Astrocyte (in vitro differentiated cells and primary cell): Measurements from ENCODE around the gene PFKFB2. TPM values are rescaled to one million over a fixed set of nuclear protein-coding genes. Genes with fewer than 3 reads are reported as not detected.
"Not testable (repeated sequence)": the region's sequence is repeated elsewhere in the genome, so short reads cannot be mapped to it uniquely, and the experiment has no call there.

Source experiments
- DNase-seq: peaks from one replicate; pipeline ENCODE4 v3.0.0-alpha.2; 2010; ENCODE audit warnings: low read depth
- FAIRE-seq: peaks from 2 replicates; lab custom pipeline; 2011; peaks lifted over from hg19 to GRCh38; lab: Jason Lieb, UNC
- H2AFZ ChIP-seq: 2 replicates; pipeline ENCODE4 v1.6.0; 2012; ENCODE audit warnings: low read depth, low read length, inconsistent platforms
- H3K27ac ChIP-seq: 2 replicates; pipeline ENCODE4 v1.5.1; 2011; ENCODE audit warnings: low read depth, low read length, inconsistent platforms
- H3K27me3 ChIP-seq: 2 replicates; pipeline ENCODE4 v1.6.0; 2011; ENCODE audit warnings: low read length, inconsistent platforms; ENCODE audit not compliant: insufficient read depth
- H3K36me3 ChIP-seq: 2 replicates; pipeline ENCODE4 v1.5.1; 2011; ENCODE audit warnings: low read length, inconsistent platforms; ENCODE audit not compliant: insufficient read depth
- H3K4me1 ChIP-seq: 2 replicates; pipeline ENCODE4 v1.5.1; 2011; ENCODE audit warnings: low read length, inconsistent platforms; ENCODE audit not compliant: insufficient read depth
- H3K4me2 ChIP-seq: 2 replicates; pipeline ENCODE4 v1.6.0; 2012; ENCODE audit warnings: low read length, inconsistent platforms
- H3K4me3 ChIP-seq: 2 replicates; pipeline ENCODE4 v1.5.1; 2011; ENCODE audit warnings: low read depth, mild to moderate bottlenecking, low read length, inconsistent platforms; ENCODE audit not compliant: insufficient read depth
- H3K79me2 ChIP-seq: 2 replicates; pipeline ENCODE4 v1.6.0; 2012; ENCODE audit warnings: mild to moderate bottlenecking, low read length, inconsistent platforms; ENCODE audit not compliant: insufficient read depth
- H3K9ac ChIP-seq: 2 replicates; pipeline ENCODE4 v1.6.0; 2012; ENCODE audit warnings: mild to moderate bottlenecking, low read length, inconsistent platforms
- H3K9me3 ChIP-seq: 2 replicates; pipeline ENCODE4 v1.5.1; 2012; ENCODE audit warnings: low read depth, mild to moderate bottlenecking, low read length, inconsistent platforms; ENCODE audit not compliant: insufficient read depth
- H4K20me1 ChIP-seq: 2 replicates; pipeline ENCODE4 v1.6.0; 2012; ENCODE audit warnings: low read length, inconsistent platforms; ENCODE audit not compliant: insufficient read depth
- H3K27ac Mint-ChIP-seq: one replicate; pipeline ENCODE4 v1.8.0; 2021; ENCODE audit warnings: mild to moderate bottlenecking, mixed read lengths; ENCODE audit not compliant: unreplicated experiment
- H3K27me3 Mint-ChIP-seq: one replicate; pipeline ENCODE4 v1.8.0; 2021; ENCODE audit warnings: low read depth, mixed read lengths; ENCODE audit not compliant: unreplicated experiment
- H3K36me3 Mint-ChIP-seq: one replicate; pipeline ENCODE4 v1.8.0; 2021; ENCODE audit warnings: low read depth, mixed read lengths; ENCODE audit not compliant: unreplicated experiment
- H3K4me1 Mint-ChIP-seq: one replicate; pipeline ENCODE4 v1.8.0; 2021; ENCODE audit warnings: low read depth, mixed read lengths; ENCODE audit not compliant: unreplicated experiment
- H3K4me3 Mint-ChIP-seq: one replicate; pipeline ENCODE4 v1.8.0; 2021; ENCODE audit warnings: mild to moderate bottlenecking, moderate library complexity, mixed read lengths; ENCODE audit not compliant: unreplicated experiment
- H3K9me3 Mint-ChIP-seq: one replicate; pipeline ENCODE4 v1.8.0; 2021; ENCODE audit warnings: mild to moderate bottlenecking, mixed read lengths; ENCODE audit not compliant: unreplicated experiment
- EZH2 ChIP-seq: IDR thresholded peaks from 2 replicates; pipeline ENCODE4 v1.6.1; 2012; ENCODE audit warnings: mild to moderate bottlenecking, low read length, inconsistent platforms; ENCODE audit not compliant: insufficient read depth
- total RNA-seq: library from RNA; stranded (reverse); gene quantifications from 2 replicates; pipeline ENCODE4 v1.2.1, GENCODE V29; 2021
- TF ChIP-seq, protein P1 (sequence below): IDR thresholded peaks from 2 replicates; pipeline ENCODE4 v1.5.1; 2011; ENCODE audit warnings: low read depth, mild to moderate bottlenecking, inconsistent platforms, low read length, moderate library complexity; ENCODE audit not compliant: insufficient read depth

Gene PFKFB2
- total RNA-seq, 1 donor from 2014 or later = 6.2 TPM

GRCh38 chr1:207036865-207037264 is 16.2 kb upstream of the PFKFB2 start:
- Histone ChIP-seq H3K36me3 (no peaks in the 10 kb centered on the region), H3K9ac (no peak overlapping the region), H3K79me2 (no peaks in the 10 kb centered on the region), H3K9me3 (no peaks in the 10 kb centered on the region), H2AFZ (no peak overlapping the region), H3K4me2 (no peak overlapping the region), H3K27ac (no peak overlapping the region), H3K27me3 (no peaks in the 10 kb centered on the region), H3K4me3 (no peak overlapping the region), H3K4me1 (peaks cover 6% of the 10 kb centered on the region), H4K20me1 (no peaks in the 10 kb centered on the region)
- FAIRE-seq (no peak), DNase-seq (no peak)
- Mint-ChIP-seq H3K9me3 (no peaks in the 10 kb centered on the region), H3K36me3 (no peaks in the 10 kb centered on the region), H3K4me1 (peaks cover 16% of the 10 kb centered on the region), H3K27ac (no peak overlapping the region), H3K27me3 (no peaks in the 10 kb centered on the region), H3K4me3 (no peak overlapping the region)
- TF ChIP-seq, protein P1, sequence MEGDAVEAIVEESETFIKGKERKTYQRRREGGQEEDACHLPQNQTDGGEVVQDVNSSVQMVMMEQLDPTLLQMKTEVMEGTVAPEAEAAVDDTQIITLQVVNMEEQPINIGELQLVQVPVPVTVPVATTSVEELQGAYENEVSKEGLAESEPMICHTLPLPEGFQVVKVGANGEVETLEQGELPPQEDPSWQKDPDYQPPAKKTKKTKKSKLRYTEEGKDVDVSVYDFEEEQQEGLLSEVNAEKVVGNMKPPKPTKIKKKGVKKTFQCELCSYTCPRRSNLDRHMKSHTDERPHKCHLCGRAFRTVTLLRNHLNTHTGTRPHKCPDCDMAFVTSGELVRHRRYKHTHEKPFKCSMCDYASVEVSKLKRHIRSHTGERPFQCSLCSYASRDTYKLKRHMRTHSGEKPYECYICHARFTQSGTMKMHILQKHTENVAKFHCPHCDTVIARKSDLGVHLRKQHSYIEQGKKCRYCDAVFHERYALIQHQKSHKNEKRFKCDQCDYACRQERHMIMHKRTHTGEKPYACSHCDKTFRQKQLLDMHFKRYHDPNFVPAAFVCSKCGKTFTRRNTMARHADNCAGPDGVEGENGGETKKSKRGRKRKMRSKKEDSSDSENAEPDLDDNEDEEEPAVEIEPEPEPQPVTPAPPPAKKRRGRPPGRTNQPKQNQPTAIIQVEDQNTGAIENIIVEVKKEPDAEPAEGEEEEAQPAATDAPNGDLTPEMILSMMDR = no peak
- no peak for TF ChIP-seq EZH2

DNA sequence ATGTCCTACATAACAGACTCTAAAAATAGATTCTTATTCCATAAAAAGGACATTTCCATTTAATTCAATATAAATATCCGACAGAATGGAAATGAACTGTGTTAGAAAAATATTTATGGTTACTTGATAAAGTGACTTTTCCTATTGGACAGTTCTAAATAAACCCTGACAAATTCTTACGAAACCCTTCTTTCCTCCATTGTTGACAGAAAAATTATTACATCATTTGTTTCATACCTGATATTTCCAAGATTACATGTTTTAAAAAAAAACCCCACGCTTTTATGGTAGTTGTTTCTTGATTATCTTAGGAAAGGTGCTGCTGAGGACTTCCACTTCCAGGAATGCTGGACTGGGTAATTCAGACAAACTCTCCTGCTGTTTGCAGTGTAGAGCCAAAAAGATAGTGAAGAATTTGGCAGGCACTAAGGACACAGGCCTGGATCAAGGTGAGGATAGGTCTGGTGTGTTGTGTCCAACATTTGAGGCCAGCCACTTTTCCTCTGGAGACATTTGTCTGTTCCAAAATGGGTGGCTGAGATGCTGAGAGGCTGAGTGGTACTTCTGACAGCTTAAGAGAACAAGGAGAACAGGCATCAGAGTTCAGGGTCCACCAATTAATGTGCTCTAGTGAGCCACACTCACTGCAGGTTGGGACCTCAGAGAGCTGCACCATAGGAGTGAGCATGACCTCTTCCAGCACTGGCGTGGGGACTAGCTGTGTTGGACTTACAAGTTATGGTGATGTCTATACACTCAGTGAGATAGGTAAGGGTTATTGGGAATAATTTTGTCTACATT is 13.5 kb upstream of the PFKFB2 start:
- TF ChIP-seq, protein P1 = no peak
- Histone ChIP-seq H3K9ac (no peak overlapping the region), H2AFZ (no peak overlapping the region), H3K36me3 (no peaks in the 10 kb centered on the region), H3K4me3 (no peak overlapping the region), H4K20me1 (no peaks in the 10 kb centered on the region), H3K4me2 (peak overlapping the region; percentile 36), H3K79me2 (no peaks in the 10 kb centered on the region), H3K27ac (no peak overlapping the region), H3K4me1 (peaks cover 6% of the 10 kb centered on the region), H3K27me3 (no peaks in the 10 kb centered on the region), H3K9me3 (no peaks in the 10 kb centered on the region)
- no peak for DNase-seq
- Mint-ChIP-seq H3K4me3 (no peak overlapping the region), H3K9me3 (no peaks in the 10 kb centered on the region), H3K27ac (no peak overlapping the region), H3K36me3 (no peaks in the 10 kb centered on the region), H3K4me1 (peaks cover 16% of the 10 kb centered on the region), H3K27me3 (no peaks in the 10 kb centered on the region)
- no peak for FAIRE-seq

- Mint-ChIP-seq H3K4me1 (peaks cover 12% of the 10 kb centered on the region), H3K36me3 (peaks cover 3% of the 10 kb centered on the region), H3K27ac (no peak overlapping the region), H3K9me3 (no peaks in the 10 kb centered on the region), H3K27me3 (no peaks in the 10 kb centered on the region), H3K4me3 (no peak overlapping the region)
- peak overlapping the region; percentile 36 for H3K4me2 ChIP-seq
- H3K36me3 ChIP-seq = no peaks in the 10 kb centered on the region
- H3K4me1 ChIP-seq = peaks cover 2% of the 10 kb centered on the region
- H4K20me1 ChIP-seq = no peaks in the 10 kb centered on the region
- FAIRE-seq = no peak
- TF ChIP-seq EZH2 = no peak
- TF ChIP-seq, protein P1 = no peak
- H3K27me3 ChIP-seq = no peaks in the 10 kb centered on the region
- H3K79me2 ChIP-seq = peaks cover 5% of the 10 kb centered on the region
- no peak overlapping the region for H2AFZ ChIP-seq
- no peaks in the 10 kb centered on the region for H3K9me3 ChIP-seq
- H3K9ac ChIP-seq = no peak overlapping the region
- peak; percentile 62 for DNase-seq
- H3K27ac ChIP-seq = no peak overlapping the region
- H3K4me3 ChIP-seq = no peak overlapping the region
Observed at GRCh38 chr1:207040181-207040533, 12.9 kb upstream of the PFKFB2 start.

- H3K36me3 Mint-ChIP-seq, H2AFZ ChIP-seq, FAIRE-seq, H3K4me3 ChIP-seq, DNase-seq, H3K4me1 ChIP-seq, H3K4me2 ChIP-seq, H3K27ac ChIP-seq, H4K20me1 ChIP-seq, H3K4me3 Mint-ChIP-seq, H3K36me3 ChIP-seq, H3K9me3 ChIP-seq, H3K27ac Mint-ChIP-seq, H3K27me3 Mint-ChIP-seq, H3K9me3 Mint-ChIP-seq, H3K27me3 ChIP-seq, H3K9ac ChIP-seq: not testable (repeated sequence)
- H3K79me2 ChIP-seq = peaks cover 17% of the 10 kb centered on the region
- peaks cover 15% of the 10 kb centered on the region for H3K4me1 Mint-ChIP-seq
Observed at GRCh38 chr1:207041397-207041796, 11.7 kb upstream of the PFKFB2 start.
